HUES64 (cell line): ENCODE results near the gene ZNF559. TPM values are rescaled to one million over a fixed set of nuclear protein-coding genes. Genes with fewer than 3 reads are reported as not detected.
"Not testable (repeated sequence)": the region's sequence is repeated elsewhere in the genome, so short reads cannot be mapped to it uniquely, and the experiment has no call there.

Source experiments
- H3K27ac ChIP-seq: 2 replicates; pipeline ENCODE4 v1.7.0; 2013; ENCODE audit warnings: low read depth, low read length, inconsistent platforms
- H3K27me3 ChIP-seq: 2 replicates; pipeline ENCODE4 v1.6.1; 2013; ENCODE audit warnings: mild to moderate bottlenecking, low read length; ENCODE audit not compliant: insufficient read depth
- H3K36me3 ChIP-seq: 2 replicates; pipeline ENCODE4 v1.6.1; 2013; ENCODE audit warnings: mild to moderate bottlenecking, low read length; ENCODE audit not compliant: insufficient read depth
- H3K4me1 ChIP-seq: 2 replicates; pipeline ENCODE4 v1.6.1; 2013; ENCODE audit warnings: mild to moderate bottlenecking, low read length, moderate library complexity; ENCODE audit not compliant: insufficient read depth
- H3K4me3 ChIP-seq: 2 replicates; pipeline ENCODE4 v1.5.1; 2013; ENCODE audit warnings: mild to moderate bottlenecking, low read length, moderate library complexity
- H3K9ac ChIP-seq: 2 replicates; pipeline ENCODE4 v1.6.1; 2013; ENCODE audit warnings: mild to moderate bottlenecking, low read depth, low read length
- H3K9me3 ChIP-seq: 2 replicates; pipeline ENCODE4 v1.6.1; 2013; ENCODE audit warnings: low read depth, low read length; ENCODE audit not compliant: insufficient read depth
- WGBS: fragments of 150-250, 120-280 bp; methylation state at CpG from one replicate; pipeline ENCODE4 v1.1.7; 2013; ENCODE audit warnings: missing lambda C conversion rate; 5-methylcytosine and 5-hydroxymethylcytosine counted together
- polyA plus RNA-seq, 2 experiments: library from polyadenylated mRNA; stranded (reverse); fragments of 50-300 nt; gene quantifications; one replicate each; pipeline ENCODE4 v1.2.3, GENCODE V29; 2013

The ZNF559 gene
- 19.3 TPM for polyA plus RNA-seq (2013, experiment 1 of 2)
- 19.0 TPM for polyA plus RNA-seq (2013, experiment 2 of 2)

GRCh38 chr19:9323919-9324583 lies at the start of gene ZNF559:
Gene ZNF559 (plus strand): TSS chr19:9324179. CDS start chr19:9338550, 14,371 bp downstream.
- H3K27ac ChIP-seq, result peak within 1 kb of the TSS; percentile 74; the same call in 1 of the 2 replicates
- under 1% methylated on average over 44 of the region's 48 CpGs for WGBS
- H3K9ac ChIP-seq, result peak within 1 kb of the TSS; percentile 83
- H3K36me3 ChIP-seq, result peaks cover 26% of the 10 kb centered on the region
- H3K4me1 ChIP-seq, result no peaks in the 10 kb centered on the region
- peak within 1 kb of the TSS; percentile 76 for H3K4me3 ChIP-seq
- H3K27me3 ChIP-seq, result no peaks in the 10 kb centered on the region
- H3K9me3 ChIP-seq, result peaks cover 50% of the 10 kb centered on the region

GRCh38 chr19:9283485-9283884 lies 40.5 kb upstream of the ZNF559 start:
- H3K4me3 ChIP-seq, H3K27ac ChIP-seq, H3K4me1 ChIP-seq, H3K9ac ChIP-seq, H3K27me3 ChIP-seq, H3K36me3 ChIP-seq: not testable (repeated sequence)
- H3K9me3 ChIP-seq, result peaks cover 75% of the 10 kb centered on the region
- WGBS, result 94% methylated on average over 36 of the region's 38 CpGs

GRCh38 chr19:9289231-9289884 lies 34.6 kb upstream of the ZNF559 start:
- WGBS, result 100% methylated on average over 2 of the region's 2 CpGs
- Histone ChIP-seq H3K9ac (no peak overlapping the region), H3K36me3 (peaks cover 7% of the 10 kb centered on the region; the same call in 1 of the 2 replicates), H3K27ac (no peak overlapping the region), H3K9me3 (peaks cover 88% of the 10 kb centered on the region), H3K4me3 (no peak overlapping the region), H3K27me3 (no peaks in the 10 kb centered on the region), H3K4me1 (no peaks in the 10 kb centered on the region)

GRCh38 chr19:9295411-9295849 lies 28.5 kb upstream of the ZNF559 start:
- WGBS, result 97% methylated on average over 2 of the region's 4 CpGs
- no peak overlapping the region for H3K4me3 ChIP-seq
- no peak overlapping the region; the same call in 1 of the 2 replicates for H3K27ac ChIP-seq
- H3K9me3 ChIP-seq, result peaks cover 94% of the 10 kb centered on the region
- no peaks in the 10 kb centered on the region for H3K27me3 ChIP-seq
- no peaks in the 10 kb centered on the region for H3K4me1 ChIP-seq
- H3K9ac ChIP-seq, result no peak overlapping the region
- peaks cover 44% of the 10 kb centered on the region for H3K36me3 ChIP-seq

GRCh38 chr19:9296336-9296735 lies 27.6 kb upstream of the ZNF559 start:
- H3K27ac ChIP-seq, result peak overlapping the region; percentile 12; the same call in 1 of the 2 replicates
- WGBS, result 95% methylated on average over 2 of the region's 2 CpGs
- H3K9me3 ChIP-seq, result peaks cover 94% of the 10 kb centered on the region
- H3K36me3 ChIP-seq, result peaks cover 53% of the 10 kb centered on the region
- H3K4me1 ChIP-seq, result no peaks in the 10 kb centered on the region
- H3K27me3 ChIP-seq, result no peaks in the 10 kb centered on the region
- no peak overlapping the region for H3K4me3 ChIP-seq
- no peak overlapping the region for H3K9ac ChIP-seq

GRCh38 chr19:9306443-9306842 lies 17.5 kb upstream of the ZNF559 start:
- Histone ChIP-seq H3K27ac (no peak overlapping the region), H3K36me3 (peaks cover 23% of the 10 kb centered on the region)
- 100% methylated on average over 1 of the region's 1 CpG for WGBS

GRCh38 chr19:9308091-9308770 lies 15.7 kb upstream of the ZNF559 start:
- Histone ChIP-seq H3K9ac (no peak overlapping the region), H3K27ac (no peak overlapping the region), H3K4me3 (peak overlapping the region; percentile 80)

More at GRCh38 chr19:9306443-9306842, 17.5 kb upstream of the ZNF559 start:
- no peaks in the 10 kb centered on the region for H3K27me3 ChIP-seq
- no peaks in the 10 kb centered on the region for H3K4me1 ChIP-seq
- H3K9me3 ChIP-seq, result peaks cover 35% of the 10 kb centered on the region
- H3K4me3 ChIP-seq, result no peak overlapping the region
- no peak overlapping the region for H3K9ac ChIP-seq

GRCh38 chr19:9309139-9309973 lies 14.6 kb upstream of the ZNF559 start, which contains the start of gene ZNF699:
Gene ZNF699 (minus strand): TSS chr19:9309838. CDS start chr19:9305119, 4,719 bp downstream.
- Histone ChIP-seq H3K4me3 (peak within 1 kb of the TSS; percentile 80), H3K4me1 (no peaks in the 10 kb centered on the region)
- 4% methylated on average over 63 of the region's 63 CpGs for WGBS

More at GRCh38 chr19:9308091-9308770, 15.7 kb upstream of the ZNF559 start:
- Histone ChIP-seq H3K9me3 (peaks cover 31% of the 10 kb centered on the region), H3K4me1 (no peaks in the 10 kb centered on the region), H3K27me3 (no peaks in the 10 kb centered on the region), H3K36me3 (peaks cover 7% of the 10 kb centered on the region; the same call in 1 of the 2 replicates)
- WGBS, result 80% methylated on average over 7 of the region's 10 CpGs

GRCh38 chr19:9309974-9310446 lies 14.0 kb upstream of the ZNF559 start:
- peak overlapping the region; percentile 80 for H3K4me3 ChIP-seq
- H3K27ac ChIP-seq, result peak overlapping the region; percentile 92
- no peaks in the 10 kb centered on the region for H3K36me3 ChIP-seq
- WGBS, result 4% methylated on average over 13 of the region's 13 CpGs
- no peaks in the 10 kb centered on the region for H3K27me3 ChIP-seq
- H3K9me3 ChIP-seq, result peaks cover 26% of the 10 kb centered on the region
- peak overlapping the region; percentile 72 for H3K9ac ChIP-seq
- H3K4me1 ChIP-seq, result no peaks in the 10 kb centered on the region

More at GRCh38 chr19:9309139-9309973, 14.6 kb upstream of the ZNF559 start, which contains the start of gene ZNF699:
- no peaks in the 10 kb centered on the region for H3K27me3 ChIP-seq
- H3K9me3 ChIP-seq, result peaks cover 29% of the 10 kb centered on the region
- H3K27ac ChIP-seq, result peak within 1 kb of the TSS; percentile 92
- H3K36me3 ChIP-seq, result peaks cover under 1% of the 10 kb centered on the region; the same call in 1 of the 2 replicates
- peak within 1 kb of the TSS; percentile 72 for H3K9ac ChIP-seq

- no peak overlapping the region for H3K27ac ChIP-seq
- H3K27me3 ChIP-seq, result no peaks in the 10 kb centered on the region
- no peaks in the 10 kb centered on the region for H3K36me3 ChIP-seq
- 76% methylated on average over 4 of the region's 4 CpGs for WGBS
- no peak overlapping the region for H3K4me3 ChIP-seq
- peaks cover 37% of the 10 kb centered on the region for H3K9me3 ChIP-seq
- no peaks in the 10 kb centered on the region for H3K4me1 ChIP-seq
- no peak overlapping the region for H3K9ac ChIP-seq
These were observed 10.2 kb upstream of the ZNF559 start for GRCh38 chr19:9313756-9314155.
